Pancreas (tissue), 10 donors: ENCODE measurements around the gene ERCC1. TPM values are rescaled to one million over a fixed set of nuclear protein-coding genes. Genes with fewer than 3 reads are reported as not detected.

Experiments used
- ATAC-seq, 4 donors: fragments of 200-7000 bp; cut with Tn5 transposase; one replicate each; pipeline versions ENCODE4 v1.8.0 to v1.9.1; 2020; ENCODE audit warnings: mild to moderate bottlenecking in 4 of 4, moderate library complexity in 4 of 4
- DNase-seq, 6 donors: peaks; one replicate each; pipeline ENCODE4 v3.0.0-alpha.2; 2020
- FAIRE-seq: peaks from 2 replicates; lab custom pipeline; 2012; peaks lifted over from hg19 to GRCh38; lab: Jason Lieb, UNC
- H3K27ac ChIP-seq, 4 donors: fragments of 200-600 bp; sonication (generic); 1 replicate in 3 of 4; 2 replicates in 1 of 4; pipeline versions ENCODE4 v1.5.0 to v1.8.0; 2020
- H3K27me3 ChIP-seq, 4 donors: fragments of 200-600 bp; one replicate each; pipeline ENCODE4 v1.8.0; 2021
- H3K36me3 ChIP-seq, 3 donors: fragments of 200-600 bp; sonication (generic) in 1 of 3; one replicate each; pipeline versions ENCODE4 v1.5.0 to v1.8.0; 2020 to 2021
- H3K4me1 ChIP-seq, 3 donors: fragments of 200-600 bp; one replicate each; pipeline ENCODE4 v1.8.0; 2021
- H3K4me3 ChIP-seq, 4 donors: fragments of 200-600 bp; sonication (generic) in 2 of 4; one replicate each; pipeline versions ENCODE4 v1.5.0 to v1.8.0; 2020 to 2021
- H3K9me3 ChIP-seq, 4 donors: fragments of 200-600 bp; one replicate each; pipeline ENCODE4 v1.8.0; 2021
- CTCF ChIP-seq, 4 donors: fragments of 200-600 bp; sonication (generic) in 3 of 4; IDR thresholded peaks; one replicate each; pipeline versions ENCODE4 v1.5.0 to v1.8.0; 2021; ENCODE audit warnings: antibody characterized with exemption in 4 of 4
- WGBS, 2 donors: extraction: QIAGEN DNeasy Blood & Tissue Kit; methylation state at CpG; one replicate each; pipeline ENCODE4 v1.1.7; 2013; 5-methylcytosine and 5-hydroxymethylcytosine counted together
- intact Hi-C, 3 donors: fragments of 100-400 bp; cut with DNase I; formaldehyde crosslinking; loops; one replicate each; pipeline versions ENCODE4 v1.11.1 to v1.14.2; 2022
- polyA plus RNA-seq, 2 donors: library from polyadenylated mRNA; stranded (reverse); fragments of 200-250 nt; gene quantifications; one replicate each; pipeline ENCODE4 v1.2.3, GENCODE V29; 2013
- total RNA-seq, 6 donors: library from RNA; stranded (reverse); fragmentation: NEBNext Ultra II Directional in 4 of 6; extraction: Animal tissue kit (Norgen Biotek cat#: 25700) in 4 of 6; gene quantifications; one replicate each; pipeline versions ENCODE4 v1.2.1 to v1.2.4, GENCODE V29; 2021 to 2023
- donor health status: healthy with polysubstance abuse.
- donor health status: DM: no; HTN: no; CAD: no; lungs with moderate emphysema.
- donor health status: DM: no; HTN: no; CAD: no.
- donor health status: control.
- donor health status: control.
- donor health status: Bipolar disorder and iron deficiency.
- donor health status: DM: yes; HTN: yes; CAD: no.
- donor health status: DM: no; HTN: no; CAD: no.
- donor health status: DM: no; HTN: no; CAD: no.
- donor health status: DM: yes; HTN: yes; CAD: no.

The ERCC1 gene
- total and polyA plus RNA-seq, 8 donors = 28.9 to 42.3 (median 33.1) TPM

GRCh38 chr19:45402298-45403061 is 21.2 kb downstream of the ERCC1 start:
- peak overlapping the region; percentile 25 to 94 (median 32) for H3K27ac ChIP-seq
- peaks cover 6 to 11% (median 8%) of the 10 kb centered on the region in 3 donors for H3K4me1 ChIP-seq
- peak; percentile 58 to 88 (median 75) for DNase-seq
- no peak for FAIRE-seq
- TF ChIP-seq CTCF (IDR thresholded peaks at IDR 0.05) = peak in 3 of 4 donors; percentile 34 to 51 (median 36)
- WGBS, 2 donors = 16% methylated on average over 31 to 40 of the region's 40 CpGs
- no peaks in the 10 kb centered on the region for H3K27me3 ChIP-seq
- peak; percentile 3 to 8 (median 6) for ATAC-seq
- peak overlapping the region in 2 of 4 donors; percentile 81 to 92 for H3K4me3 ChIP-seq
- intact Hi-C loops = no loop called here
- no peaks in the 10 kb centered on the region for H3K9me3 ChIP-seq
- peaks cover 0 to 5% (median 0%) of the 10 kb centered on the region in 3 donors for H3K36me3 ChIP-seq

GRCh38 chr19:45401815-45402214 is 21.9 kb downstream of the ERCC1 start:
- Histone ChIP-seq H3K27me3 (no peaks in the 10 kb centered on the region), H3K9me3 (no peaks in the 10 kb centered on the region), H3K36me3 (peaks cover 0 to 5% (median 0%) of the 10 kb centered on the region in 3 donors), H3K4me3 (no peak overlapping the region), H3K4me1 (peaks cover 0 to 9% (median 8%) of the 10 kb centered on the region in 3 donors), H3K27ac (peak overlapping the region in 1 of 4 donors; percentile 94)
- ATAC-seq (no peak), FAIRE-seq (no peak), DNase-seq (peak in 1 of 6 donors; percentile 11)
- no peak for TF ChIP-seq CTCF (IDR thresholded peaks at IDR 0.05)
- intact Hi-C loops = no loop called here
- WGBS, 2 donors = 86 to 92% methylated on average over 6 of the region's 6 CpGs

GRCh38 chr19:45400192-45400591 is 23.5 kb downstream of the ERCC1 start:
- Histone ChIP-seq H3K27ac (no peak overlapping the region), H3K27me3 (no peaks in the 10 kb centered on the region), H3K4me3 (no peak overlapping the region), H3K4me1 (peaks cover 0 to 9% (median 8%) of the 10 kb centered on the region in 3 donors), H3K9me3 (no peaks in the 10 kb centered on the region), H3K36me3 (peaks cover 0 to 7% (median 5%) of the 10 kb centered on the region in 3 donors)
- intact Hi-C loops = no loop called here
- no peak for ATAC-seq
- no peak for FAIRE-seq
- no peak for TF ChIP-seq CTCF (IDR thresholded peaks at IDR 0.05)
- 81 to 83% methylated on average over 6 of the region's 6 CpGs for WGBS, 2 donors
- no peak for DNase-seq

- intact Hi-C loops = no loop called here
- FAIRE-seq (no peak), ATAC-seq (no peak), DNase-seq (peak in 1 of 6 donors; percentile 69)
- no peaks in the 10 kb centered on the region for H3K9me3 ChIP-seq
- peaks cover 0 to 3% (median 0%) of the 10 kb centered on the region in 3 donors for H3K4me1 ChIP-seq
- no peak for TF ChIP-seq CTCF (IDR thresholded peaks at IDR 0.05)
- peaks cover 0 to 7% (median 5%) of the 10 kb centered on the region in 3 donors for H3K36me3 ChIP-seq
- H3K27me3 ChIP-seq = no peaks in the 10 kb centered on the region
- 87 to 89% methylated on average over 53 to 59 of the region's 59 CpGs for WGBS, 2 donors
- no peak overlapping the region for H3K27ac ChIP-seq
- no peak overlapping the region for H3K4me3 ChIP-seq
These were observed 27.7 kb downstream of the ERCC1 start for GRCh38 chr19:45395821-45396617.
